Jurkat, Clone E6-1 (cell line): ENCODE results near the gene NOVA1.

Source experiments
- DNase-seq: peaks from one replicate; pipeline ENCODE4 v3.0.0-alpha.2; 2011; ENCODE audit warnings: low read depth, low spot score
- H3K4me3 ChIP-seq: 2 replicates; pipeline ENCODE4 v1.5.1; 2011; ENCODE audit warnings: mild to moderate bottlenecking, low read length, control low read depth, moderate library complexity

NOVA1 gene

GRCh38 chr14:26484562-26484961, 113.3 kb downstream of the NOVA1 start:
- DNase-seq = no peak
- no peak overlapping the region for H3K4me3 ChIP-seq

- H3K4me3 ChIP-seq = no peak overlapping the region
- DNase-seq = no peak
These were observed 118.9 kb downstream of the NOVA1 start for GRCh38 chr14:26478967-26479366.

- DNase-seq = no peak
- no peak overlapping the region for H3K4me3 ChIP-seq
These were observed 131.0 kb downstream of the NOVA1 start for GRCh38 chr14:26466862-26467261.

- H3K4me3 ChIP-seq = no peak overlapping the region
- no peak for DNase-seq
These were observed 134.7 kb downstream of the NOVA1 start for GRCh38 chr14:26463136-26463535.

- H3K4me3 ChIP-seq = no peak overlapping the region
- DNase-seq = no peak
These were observed 143.7 kb downstream of the NOVA1 start for GRCh38 chr14:26454105-26454504.

GRCh38 chr14:26448181-26448855, 149.5 kb downstream of the NOVA1 start:
- H3K4me3 ChIP-seq = no peak overlapping the region
- DNase-seq = no peak

GRCh38 chr14:26444822-26445221, 153.0 kb downstream of the NOVA1 start:
- DNase-seq = peak; percentile 3
- H3K4me3 ChIP-seq = no peak overlapping the region

GRCh38 chr14:26443654-26444053, 154.2 kb downstream of the NOVA1 start:
- H3K4me3 ChIP-seq = no peak overlapping the region
- no peak for DNase-seq

GRCh38 chr14:26429205-26429604, 168.6 kb downstream of the NOVA1 start:
- H3K4me3 ChIP-seq = no peak overlapping the region
- no peak for DNase-seq

GRCh38 chr14:26427097-26427496, 170.7 kb downstream of the NOVA1 start:
- no peak for DNase-seq

GRCh38 chr14:26424537-26424936, 173.3 kb downstream of the NOVA1 start:
- DNase-seq = no peak
- H3K4me3 ChIP-seq = no peak overlapping the region

More at GRCh38 chr14:26427097-26427496, 170.7 kb downstream of the NOVA1 start:
- no peak overlapping the region for H3K4me3 ChIP-seq

GRCh38 chr14:26415618-26416123, 182.2 kb downstream of the NOVA1 start:
- DNase-seq = no peak
- no peak overlapping the region for H3K4me3 ChIP-seq

- no peak for DNase-seq
- no peak overlapping the region for H3K4me3 ChIP-seq
These were observed 182.9 kb downstream of the NOVA1 start for GRCh38 chr14:26414926-26415325.

GRCh38 chr14:26414103-26414502, 183.7 kb downstream of the NOVA1 start:
- no peak for DNase-seq

GRCh38 chr14:26412421-26412820, 185.4 kb downstream of the NOVA1 start:
- no peak for DNase-seq
- no peak overlapping the region for H3K4me3 ChIP-seq

More at GRCh38 chr14:26414103-26414502, 183.7 kb downstream of the NOVA1 start:
- H3K4me3 ChIP-seq = no peak overlapping the region

GRCh38 chr14:26410189-26410685, 187.6 kb downstream of the NOVA1 start:
- H3K4me3 ChIP-seq = no peak overlapping the region
- no peak for DNase-seq

GRCh38 chr14:26404927-26405326, 192.9 kb downstream of the NOVA1 start:
- no peak overlapping the region for H3K4me3 ChIP-seq
- no peak for DNase-seq

GRCh38 chr14:26403760-26404159, 194.1 kb downstream of the NOVA1 start:
- no peak overlapping the region for H3K4me3 ChIP-seq
- DNase-seq = no peak

GRCh38 chr14:26402126-26402525, 195.7 kb downstream of the NOVA1 start:
- H3K4me3 ChIP-seq = no peak overlapping the region
- DNase-seq = no peak

GRCh38 chr14:26401179-26401968, 196.5 kb downstream of the NOVA1 start:
- no peak overlapping the region for H3K4me3 ChIP-seq
- no peak for DNase-seq
